HG02852 (cell line): ENCODE results near the gene CORT.
"Not testable (repeated sequence)": the region's sequence is repeated elsewhere in the genome, so short reads cannot be mapped to it uniquely, and the experiment has no call there.

ENCODE experiments used
- ATAC-seq: cut with Tn5 transposase; IDR thresholded peaks from one replicate; pipeline ENCODE4 v1.9.1; 2021; ENCODE audit warnings: mild to moderate bottlenecking, moderate library complexity; ENCODE audit not compliant: unreplicated experiment

CORT gene

GRCh38 chr1:10449751-10450150, at the start of gene CORT:
Gene CORT (plus strand): TSS chr1:10450031. CDS start chr1:10450224, 193 bp downstream.
- no peak for ATAC-seq

GRCh38 chr1:10401281-10401680, 48.5 kb upstream of the CORT start:
- no peak for ATAC-seq

- no peak for ATAC-seq
Observed at GRCh38 chr1:10402729-10403274, 47.0 kb upstream of the CORT start.

GRCh38 chr1:10407201-10407600, 42.6 kb upstream of the CORT start:
- no peak for ATAC-seq

- ATAC-seq, result no peak
Observed at GRCh38 chr1:10415211-10415930, 34.5 kb upstream of the CORT start.

- ATAC-seq, result not testable (repeated sequence)
Observed at GRCh38 chr1:10415967-10416366, 33.9 kb upstream of the CORT start.

- ATAC-seq, result not testable (repeated sequence)
Observed at GRCh38 chr1:10418741-10419140, 31.1 kb upstream of the CORT start.

GRCh38 chr1:10419351-10419750, 30.5 kb upstream of the CORT start:
- no peak for ATAC-seq

GRCh38 chr1:10421637-10422036, 28.2 kb upstream of the CORT start:
- no peak for ATAC-seq

- ATAC-seq, result no peak
Observed at GRCh38 chr1:10424034-10424433, 25.8 kb upstream of the CORT start.

- no peak for ATAC-seq
Observed at GRCh38 chr1:10424651-10425050, 25.2 kb upstream of the CORT start.

- not testable (repeated sequence) for ATAC-seq
Observed at GRCh38 chr1:10425826-10426534, 23.9 kb upstream of the CORT start.

- not testable (repeated sequence) for ATAC-seq
Observed at GRCh38 chr1:10426535-10426848, 23.3 kb upstream of the CORT start.

GRCh38 chr1:10428984-10429383, 20.8 kb upstream of the CORT start:
- ATAC-seq, result no peak

GRCh38 chr1:10429868-10430215, 20.0 kb upstream of the CORT start:
- ATAC-seq, result peak; percentile 17

GRCh38 chr1:10430216-10431069, 19.4 kb upstream of the CORT start, which contains the start of gene CENPS:
Gene CENPS (plus strand): TSS chr1:10430433. CDS start chr1:10430518, 85 bp downstream.
- peak; percentile 78 for ATAC-seq

- ATAC-seq, result no peak
Observed at GRCh38 chr1:10431070-10431730, 18.6 kb upstream of the CORT start.

- no peak for ATAC-seq
Observed at GRCh38 chr1:10432910-10433700, 16.7 kb upstream of the CORT start.

- ATAC-seq, result no peak
Observed at GRCh38 chr1:10433790-10434189, 16.0 kb upstream of the CORT start.

- no peak for ATAC-seq
Observed at GRCh38 chr1:10434590-10434989, 15.2 kb upstream of the CORT start.
